Measurements from ENCODE around the gene CD37.

The CD37 gene

GRCh38 chr19:49383599-49383998 is 48.4 kb downstream of the CD37 start:
- DNase-seq, result no peak

DNA sequence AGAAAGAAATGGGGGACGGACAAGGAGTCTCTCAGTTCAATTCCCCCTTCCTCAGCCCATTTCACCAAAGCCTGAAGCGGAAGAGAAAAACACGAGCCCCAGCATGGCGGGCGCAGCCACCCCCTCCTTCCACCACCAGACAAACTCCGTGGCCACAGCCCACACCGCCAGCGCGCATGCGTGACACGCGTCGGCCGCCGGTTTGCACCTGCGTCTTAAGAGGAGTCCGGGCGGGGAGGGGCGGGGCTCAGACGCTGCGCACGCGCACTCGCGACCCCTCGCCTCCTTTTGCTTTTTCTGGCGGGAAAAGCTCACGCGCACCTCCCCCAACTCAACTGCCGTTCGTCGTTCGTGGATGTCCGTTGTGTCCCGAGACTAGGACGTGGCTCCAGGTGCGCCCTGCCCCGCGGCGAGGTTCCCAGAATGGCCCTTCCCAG is 52.7 kb downstream of the CD37 start, which contains the start of gene KASH5:
Gene KASH5 (plus strand): TSS at position 314 of the 437 bp plus-strand sequence. CDS start 2,635 bp downstream, outside the sequence.
- DNase-seq, result peak; percentile 92

- no peak for DNase-seq
These were observed 54.2 kb downstream of the CD37 start for GRCh38 chr19:49389406-49389805.
